OCI-LY1 (cell line): ENCODE measurements around the gene CFAP97.

Experiments used
- H2AFZ ChIP-seq: fragments of 200-600 bp; sonication (generic), shearing (Covaris generic); 2 replicates; pipeline ENCODE4 v1.6.0; 2014; ENCODE audit warnings: antibody characterized with exemption, mild to moderate bottlenecking, low read length
- H3F3A ChIP-seq: fragments of 200-600 bp; sonication (generic), shearing (Covaris generic); 2 replicates; pipeline ENCODE4 v1.6.0; 2014; ENCODE audit warnings: mild to moderate bottlenecking, antibody characterized with exemption, low read length, moderate library complexity; ENCODE audit not compliant: insufficient read depth
- H3K27ac ChIP-seq: fragments of 200-600 bp; sonication (generic); 2 replicates; pipeline ENCODE4 v1.5.1; 2014; ENCODE audit warnings: low read length, mixed run types, mild to moderate bottlenecking, low read depth; ENCODE audit not compliant: poor library complexity, severe bottlenecking
- H3K27me3 ChIP-seq: fragments of 200-600 bp; sonication (generic); 2 replicates; pipeline ENCODE4 v1.6.0; 2014; ENCODE audit warnings: antibody characterized with exemption, mild to moderate bottlenecking, low read length, moderate library complexity; ENCODE audit not compliant: insufficient read depth
- H3K36me3 ChIP-seq: fragments of 200-600 bp; sonication (generic); 2 replicates; pipeline ENCODE4 v1.6.1; 2014; ENCODE audit warnings: mild to moderate bottlenecking, antibody characterized with exemption, low read length, moderate library complexity, mixed read lengths; ENCODE audit not compliant: insufficient read depth
- H3K4me1 ChIP-seq: fragments of 200-600 bp; sonication (generic); 2 replicates; pipeline ENCODE4 v1.5.1; 2014; ENCODE audit warnings: mild to moderate bottlenecking, low read length, moderate library complexity; ENCODE audit not compliant: insufficient read depth, severe bottlenecking
- H3K4me2 ChIP-seq: fragments of 200-600 bp; sonication (generic), shearing (Covaris generic); 2 replicates; pipeline ENCODE4 v1.6.1; 2014; ENCODE audit warnings: low read length
- H3K4me3 ChIP-seq: fragments of 200-600 bp; sonication (generic); 2 replicates; pipeline ENCODE4 v1.5.1; 2014; ENCODE audit warnings: low read length, low read depth, mild to moderate bottlenecking, mixed read lengths; ENCODE audit not compliant: poor library complexity, severe bottlenecking
- H3K79me2 ChIP-seq: fragments of 200-600 bp; shearing (Covaris generic); 2 replicates; pipeline ENCODE4 v1.6.1; 2016; ENCODE audit warnings: mixed run types, low read length, mixed read lengths; ENCODE audit not compliant: insufficient read depth
- H3K9ac ChIP-seq: fragments of 200-600 bp; sonication (generic), shearing (Covaris generic); 2 replicates; pipeline ENCODE4 v1.6.1; 2014; ENCODE audit warnings: mild to moderate bottlenecking, low read length, mixed read lengths
- H3K9me2 ChIP-seq: fragments of 200-600 bp; sonication (generic), shearing (Covaris generic); 2 replicates; pipeline ENCODE4 v1.6.1; 2014; ENCODE audit warnings: low read depth, mild to moderate bottlenecking, low read length, mixed read lengths
- H3K9me3 ChIP-seq: fragments of 200-600 bp; shearing (Covaris generic); 2 replicates; pipeline ENCODE4 v1.6.1; 2014; ENCODE audit warnings: low read length, mixed read lengths
- H4K20me1 ChIP-seq: fragments of 200-600 bp; sonication (generic), shearing (Covaris generic); 2 replicates; pipeline ENCODE4 v1.6.0; 2016; ENCODE audit warnings: mild to moderate bottlenecking, low read length; ENCODE audit not compliant: insufficient read depth
- EZH2 ChIP-seq: fragments of 200-600 bp; sonication (generic), shearing (Covaris generic); IDR thresholded peaks from 2 replicates; pipeline ENCODE4 v1.8.0; 2017; ENCODE audit warnings: borderline replicate concordance, mixed run types, mild to moderate bottlenecking, antibody characterized with exemption, low read length, moderate library complexity, mixed read lengths
- TF ChIP-seq, protein P1 (sequence below): fragments of 200-600 bp; sonication (generic), shearing (Covaris generic); IDR thresholded peaks from 2 replicates; pipeline ENCODE4 v1.5.1; 2017; ENCODE audit warnings: mild to moderate bottlenecking, antibody characterized with exemption, low read length, moderate library complexity, mixed read lengths

The CFAP97 gene

DNA sequence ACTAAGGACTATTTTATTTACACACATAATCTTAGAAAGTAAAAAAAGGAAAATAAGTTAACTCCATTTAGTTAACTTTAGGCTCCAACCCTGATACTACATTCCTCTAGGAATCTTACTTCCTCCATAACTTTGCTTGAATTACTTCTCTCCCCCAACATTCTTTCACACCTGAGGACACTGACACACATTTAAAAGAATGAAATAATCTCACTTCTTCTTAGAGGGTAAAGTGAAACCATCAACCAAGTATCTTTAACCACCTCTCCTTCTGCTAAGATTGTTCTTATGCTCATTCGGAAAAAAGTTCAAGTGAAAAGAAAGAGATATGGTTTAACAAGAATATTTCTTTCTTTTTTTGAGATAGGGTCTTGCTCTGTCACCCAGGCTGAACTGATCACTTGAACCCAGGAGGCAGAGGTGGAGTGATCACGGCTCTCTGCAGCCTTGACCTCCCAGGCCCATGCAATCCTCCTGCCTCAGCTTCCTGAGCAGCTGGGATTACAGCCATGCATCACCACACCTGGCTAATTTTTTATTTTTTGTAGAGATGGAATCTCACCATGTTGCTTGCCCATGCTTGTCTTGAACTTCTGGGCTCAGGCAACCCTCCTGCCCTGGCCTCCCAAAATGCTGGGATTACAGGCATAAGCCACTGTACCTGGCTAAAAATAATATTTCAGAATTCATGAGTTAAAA lies 32.3 kb downstream of the CFAP97 start:
- Histone ChIP-seq H3K9me2 (no peaks in the 10 kb centered on the region), H3K4me2 (no peak overlapping the region), H3K79me2 (no peaks in the 10 kb centered on the region), H3K4me3 (no peak overlapping the region), H3K4me1 (no peaks in the 10 kb centered on the region), H3K9me3 (no peaks in the 10 kb centered on the region), H3K27me3 (no peaks in the 10 kb centered on the region), H3F3A (no peaks in the 10 kb centered on the region), H3K27ac (no peak overlapping the region), H3K36me3 (peaks cover 74% of the 10 kb centered on the region), H2AFZ (no peak overlapping the region), H3K9ac (no peak overlapping the region), H4K20me1 (no peaks in the 10 kb centered on the region)
- TF ChIP-seq, protein P1, sequence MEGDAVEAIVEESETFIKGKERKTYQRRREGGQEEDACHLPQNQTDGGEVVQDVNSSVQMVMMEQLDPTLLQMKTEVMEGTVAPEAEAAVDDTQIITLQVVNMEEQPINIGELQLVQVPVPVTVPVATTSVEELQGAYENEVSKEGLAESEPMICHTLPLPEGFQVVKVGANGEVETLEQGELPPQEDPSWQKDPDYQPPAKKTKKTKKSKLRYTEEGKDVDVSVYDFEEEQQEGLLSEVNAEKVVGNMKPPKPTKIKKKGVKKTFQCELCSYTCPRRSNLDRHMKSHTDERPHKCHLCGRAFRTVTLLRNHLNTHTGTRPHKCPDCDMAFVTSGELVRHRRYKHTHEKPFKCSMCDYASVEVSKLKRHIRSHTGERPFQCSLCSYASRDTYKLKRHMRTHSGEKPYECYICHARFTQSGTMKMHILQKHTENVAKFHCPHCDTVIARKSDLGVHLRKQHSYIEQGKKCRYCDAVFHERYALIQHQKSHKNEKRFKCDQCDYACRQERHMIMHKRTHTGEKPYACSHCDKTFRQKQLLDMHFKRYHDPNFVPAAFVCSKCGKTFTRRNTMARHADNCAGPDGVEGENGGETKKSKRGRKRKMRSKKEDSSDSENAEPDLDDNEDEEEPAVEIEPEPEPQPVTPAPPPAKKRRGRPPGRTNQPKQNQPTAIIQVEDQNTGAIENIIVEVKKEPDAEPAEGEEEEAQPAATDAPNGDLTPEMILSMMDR = no peak
- no peak for TF ChIP-seq EZH2

- no peaks in the 10 kb centered on the region for H3F3A ChIP-seq
- peaks cover 8% of the 10 kb centered on the region for H3K4me1 ChIP-seq
- H3K9ac ChIP-seq = no peak overlapping the region
- no peak overlapping the region for H3K27ac ChIP-seq
- no peaks in the 10 kb centered on the region for H3K27me3 ChIP-seq
- H3K4me3 ChIP-seq = no peak overlapping the region
- H4K20me1 ChIP-seq = no peaks in the 10 kb centered on the region
- H3K9me3 ChIP-seq = no peaks in the 10 kb centered on the region
- H3K79me2 ChIP-seq = no peaks in the 10 kb centered on the region
- H3K9me2 ChIP-seq = no peaks in the 10 kb centered on the region
- peaks cover 61% of the 10 kb centered on the region for H3K36me3 ChIP-seq
- TF ChIP-seq, protein P1 = no peak
- no peak for TF ChIP-seq EZH2
- no peak overlapping the region for H3K4me2 ChIP-seq
- H2AFZ ChIP-seq = no peak overlapping the region
These were observed 36.6 kb downstream of the CFAP97 start for GRCh38 chr4:185167234-185167633.

GRCh38 chr4:185165605-185166063 lies 38.2 kb downstream of the CFAP97 start:
- Histone ChIP-seq H3K79me2 (no peaks in the 10 kb centered on the region), H3K27me3 (no peaks in the 10 kb centered on the region), H3K4me3 (no peak overlapping the region), H3K9me3 (no peaks in the 10 kb centered on the region), H3F3A (no peaks in the 10 kb centered on the region), H2AFZ (no peak overlapping the region), H3K4me2 (no peak overlapping the region), H3K27ac (no peak overlapping the region), H3K4me1 (peaks cover 8% of the 10 kb centered on the region), H4K20me1 (no peaks in the 10 kb centered on the region), H3K36me3 (peaks cover 64% of the 10 kb centered on the region), H3K9me2 (no peaks in the 10 kb centered on the region), H3K9ac (no peak overlapping the region)
- TF ChIP-seq, protein P1 = no peak
- TF ChIP-seq EZH2 = no peak
